ENCODE measurements around the gene CTAGE15.
"Not testable (repeated sequence)": the region's sequence is repeated elsewhere in the genome, so short reads cannot be mapped to it uniquely, and the experiment has no call there.

DNA sequence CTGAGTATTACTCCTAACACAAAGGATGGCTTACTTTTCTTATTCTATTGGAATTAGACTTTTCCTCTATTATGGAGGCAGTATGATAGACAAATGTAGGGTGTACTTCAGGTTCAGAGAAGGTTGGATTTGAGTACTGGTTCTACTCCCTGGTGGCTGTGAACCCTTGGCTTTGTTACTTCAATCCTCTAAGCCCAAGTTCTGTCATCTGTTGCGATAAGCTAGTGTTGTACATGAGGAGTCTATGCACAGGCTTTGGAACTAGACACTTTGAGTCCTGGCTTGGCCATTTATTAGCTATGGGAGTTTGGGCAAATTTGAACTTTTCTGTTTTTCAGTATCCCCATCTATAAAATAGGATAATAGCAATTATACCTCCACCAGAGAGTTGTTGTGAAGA is 39.7 kb upstream of the CTAGE15 start:
- TF ChIP-seq, protein P1, sequence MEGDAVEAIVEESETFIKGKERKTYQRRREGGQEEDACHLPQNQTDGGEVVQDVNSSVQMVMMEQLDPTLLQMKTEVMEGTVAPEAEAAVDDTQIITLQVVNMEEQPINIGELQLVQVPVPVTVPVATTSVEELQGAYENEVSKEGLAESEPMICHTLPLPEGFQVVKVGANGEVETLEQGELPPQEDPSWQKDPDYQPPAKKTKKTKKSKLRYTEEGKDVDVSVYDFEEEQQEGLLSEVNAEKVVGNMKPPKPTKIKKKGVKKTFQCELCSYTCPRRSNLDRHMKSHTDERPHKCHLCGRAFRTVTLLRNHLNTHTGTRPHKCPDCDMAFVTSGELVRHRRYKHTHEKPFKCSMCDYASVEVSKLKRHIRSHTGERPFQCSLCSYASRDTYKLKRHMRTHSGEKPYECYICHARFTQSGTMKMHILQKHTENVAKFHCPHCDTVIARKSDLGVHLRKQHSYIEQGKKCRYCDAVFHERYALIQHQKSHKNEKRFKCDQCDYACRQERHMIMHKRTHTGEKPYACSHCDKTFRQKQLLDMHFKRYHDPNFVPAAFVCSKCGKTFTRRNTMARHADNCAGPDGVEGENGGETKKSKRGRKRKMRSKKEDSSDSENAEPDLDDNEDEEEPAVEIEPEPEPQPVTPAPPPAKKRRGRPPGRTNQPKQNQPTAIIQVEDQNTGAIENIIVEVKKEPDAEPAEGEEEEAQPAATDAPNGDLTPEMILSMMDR (IDR thresholded peaks at IDR 0.05), result not testable (repeated sequence)
- TF ChIP-seq SMC3 (IDR thresholded peaks at IDR 0.05; ENCODE audit: low read depth, low read length); CHD2 (IDR thresholded peaks at IDR 0.05; ENCODE audit: low read length, partially characterized antibody); POLR2AphosphoS5 (IDR thresholded peaks at IDR 0.05; ENCODE audit: low read depth, low read length); EZH2phosphoT487 (IDR thresholded peaks at IDR 0.05; ENCODE audit: borderline replicate concordance, low read depth); SIN3A (IDR thresholded peaks at IDR 0.05; ENCODE audit: borderline replicate concordance, low read depth, low read length); GATA2 (CRISPR knock-in tag; IDR thresholded peaks at IDR 0.05); JUND (IDR thresholded peaks at IDR 0.05): not testable (repeated sequence)
- TF ChIP-seq, protein P2, sequence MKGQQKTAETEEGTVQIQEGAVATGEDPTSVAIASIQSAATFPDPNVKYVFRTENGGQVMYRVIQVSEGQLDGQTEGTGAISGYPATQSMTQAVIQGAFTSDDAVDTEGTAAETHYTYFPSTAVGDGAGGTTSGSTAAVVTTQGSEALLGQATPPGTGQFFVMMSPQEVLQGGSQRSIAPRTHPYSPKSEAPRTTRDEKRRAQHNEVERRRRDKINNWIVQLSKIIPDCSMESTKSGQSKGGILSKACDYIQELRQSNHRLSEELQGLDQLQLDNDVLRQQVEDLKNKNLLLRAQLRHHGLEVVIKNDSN (IDR thresholded peaks at IDR 0.05; ENCODE audit: borderline replicate concordance, low read depth), result not testable (repeated sequence)

Data from SK-N-SH (cell line).